ENCODE measurements around the gene SOWAHC.
"Not testable (repeated sequence)": the region's sequence is repeated elsewhere in the genome, so short reads cannot be mapped to it uniquely, and the experiment has no call there.

SOWAHC gene, protein sequence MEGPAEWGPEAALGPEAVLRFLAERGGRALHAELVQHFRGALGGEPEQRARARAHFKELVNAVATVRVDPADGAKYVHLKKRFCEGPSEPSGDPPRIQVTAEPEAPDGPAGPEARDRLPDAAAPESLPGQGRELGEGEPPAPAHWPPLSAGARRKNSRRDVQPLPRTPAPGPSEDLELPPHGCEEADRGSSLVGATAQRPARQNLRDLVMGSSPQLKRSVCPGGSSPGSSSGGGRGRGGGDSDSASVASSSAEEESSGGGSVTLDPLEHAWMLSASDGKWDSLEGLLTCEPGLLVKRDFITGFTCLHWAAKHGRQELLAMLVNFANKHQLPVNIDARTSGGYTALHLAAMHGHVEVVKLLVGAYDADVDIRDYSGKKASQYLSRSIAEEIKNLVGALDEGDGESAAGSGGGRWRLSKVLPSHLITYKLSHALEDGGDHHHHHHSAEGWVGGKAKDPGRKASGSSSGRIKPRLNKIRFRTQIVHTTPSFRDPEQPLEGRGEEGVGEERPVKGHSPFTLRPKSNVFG

DNA sequence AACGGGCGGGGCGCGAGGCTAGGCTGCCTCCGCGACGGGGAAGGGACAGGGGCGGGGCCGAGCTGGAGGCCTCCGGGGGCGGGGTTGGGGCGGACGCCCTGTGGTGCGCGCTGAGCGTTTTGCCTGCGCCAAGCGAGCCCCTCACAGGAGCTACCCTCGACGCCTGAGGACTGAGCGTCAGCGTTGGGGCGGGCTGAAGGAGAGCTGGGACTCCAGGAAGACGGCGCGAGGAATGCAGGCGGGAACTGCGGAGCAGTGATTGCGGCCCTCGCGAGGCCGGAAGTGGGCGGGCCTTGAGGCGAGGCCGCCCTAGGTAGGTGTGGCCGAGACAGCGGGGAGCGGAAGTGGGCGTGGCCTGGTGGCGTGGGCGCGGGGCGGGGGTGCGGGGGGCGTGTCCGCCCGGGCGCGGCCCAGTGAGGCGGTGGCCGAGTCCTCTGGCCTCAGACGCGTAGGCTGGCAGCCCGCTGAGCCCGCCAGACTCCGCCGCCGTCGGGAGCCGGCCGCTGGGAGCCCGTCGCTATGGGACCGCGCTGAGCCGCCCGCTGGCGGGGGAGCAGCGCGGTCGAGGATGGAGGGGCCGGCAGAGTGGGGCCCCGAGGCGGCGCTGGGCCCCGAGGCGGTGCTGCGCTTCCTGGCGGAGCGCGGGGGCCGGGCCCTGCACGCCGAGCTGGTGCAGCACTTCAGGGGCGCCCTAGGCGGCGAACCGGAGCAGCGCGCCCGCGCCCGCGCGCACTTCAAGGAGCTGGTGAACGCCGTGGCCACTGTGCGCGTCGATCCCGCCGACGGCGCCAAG lies at the start of gene SOWAHC, which contains the start of gene SEPTIN10:
TSS of gene SOWAHC (plus strand) at position 443 of the 793 bp plus-strand sequence. CDS start at position 569, 126 bp downstream.
TSS of gene SEPTIN10 (minus strand) at position 45 of the 793 bp plus-strand sequence. CDS start 139 bp downstream, outside the sequence.
- H3K9ac ChIP-seq (ENCODE audit: low read depth in 1 of 2, low read length in 2 of 2), result peak within 1 kb of the TSS; percentile 88 to 94
- H3K9me3 ChIP-seq (ENCODE audit: control insufficient read depth in 2 of 2, low read length in 2 of 2), result no peaks in the 10 kb centered on the region
- peaks cover 8 to 21% of the 10 kb centered on the region in 2 donors for H3K4me1 ChIP-seq (ENCODE audit: control insufficient read depth in 2 of 2, insufficient read depth in 2 of 2, low read length in 2 of 2)
- H3K27me3 ChIP-seq (ENCODE audit: control insufficient read depth in 2 of 2, insufficient read depth in 2 of 2, low read length in 2 of 2), result no peaks in the 10 kb centered on the region
- peak within 1 kb of the TSS; percentile 91 to 95 for H3K27ac ChIP-seq (ENCODE audit: low read depth in 2 of 2, low read length in 2 of 2)
- H3K4me3 ChIP-seq (ENCODE audit: low read length in 2 of 2), result peak within 1 kb of the TSS; percentile 89 to 91
- no peaks in the 10 kb centered on the region for H3K36me3 ChIP-seq (ENCODE audit: control insufficient read depth in 2 of 2, insufficient read depth in 2 of 2, low read length in 2 of 2)

DNA sequence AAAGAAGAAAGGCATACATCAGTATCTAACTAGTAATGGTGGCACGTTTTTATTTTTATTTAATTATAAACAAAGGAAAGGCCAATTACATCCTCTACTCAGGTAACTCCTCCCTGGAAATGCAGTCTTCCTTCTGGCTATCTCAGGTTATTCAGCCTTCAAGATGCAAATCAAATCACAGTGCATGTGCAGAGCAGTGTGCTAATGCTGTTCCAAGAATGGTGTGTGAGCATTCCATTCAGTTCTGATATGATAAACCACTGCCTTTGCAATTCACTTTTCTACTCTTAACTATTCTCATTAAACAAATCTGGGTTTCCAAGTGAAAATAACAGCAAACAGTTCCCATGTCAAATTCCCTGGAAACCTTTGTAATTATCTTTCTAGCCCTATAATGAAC lies 38.8 kb upstream of the SOWAHC start:
- Histone ChIP-seq H3K27me3 (ENCODE audit: control insufficient read depth in 2 of 2, insufficient read depth in 2 of 2, low read length in 2 of 2) (no peaks in the 10 kb centered on the region), H3K27ac (ENCODE audit: low read depth in 2 of 2, low read length in 2 of 2) (no peak overlapping the region), H3K9ac (ENCODE audit: low read depth in 1 of 2, low read length in 2 of 2) (no peak overlapping the region), H3K4me1 (ENCODE audit: control insufficient read depth in 2 of 2, insufficient read depth in 2 of 2, low read length in 2 of 2) (no peaks in the 10 kb centered on the region), H3K36me3 (ENCODE audit: control insufficient read depth in 2 of 2, insufficient read depth in 2 of 2, low read length in 2 of 2) (peaks cover 0 to 4% of the 10 kb centered on the region in 2 donors), H3K4me3 (ENCODE audit: low read length in 2 of 2) (no peak overlapping the region), H3K9me3 (ENCODE audit: control insufficient read depth in 2 of 2, low read length in 2 of 2) (no peaks in the 10 kb centered on the region)

DNA sequence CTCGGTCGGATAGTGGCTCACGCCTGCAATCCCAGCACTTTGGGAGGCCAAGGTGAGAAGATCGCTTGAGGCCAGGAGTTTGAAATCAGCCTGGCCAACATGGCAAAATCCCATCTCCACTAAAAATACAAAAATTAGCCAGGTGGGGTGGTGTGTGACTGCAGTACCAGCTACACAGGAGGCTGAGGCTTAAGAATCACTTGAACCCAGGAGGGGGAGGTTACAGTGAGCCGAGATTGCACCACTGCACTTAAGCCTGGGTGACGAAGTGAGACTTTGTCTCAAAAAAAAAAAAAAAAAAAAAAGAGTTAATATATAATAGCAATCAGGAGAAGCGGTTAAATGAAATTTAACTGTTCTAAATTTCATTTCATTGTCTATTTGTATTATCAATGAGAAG lies 36.5 kb upstream of the SOWAHC start:
- H3K27me3 ChIP-seq (ENCODE audit: control insufficient read depth in 2 of 2, insufficient read depth in 2 of 2, low read length in 2 of 2); H3K9me3 ChIP-seq (ENCODE audit: control insufficient read depth in 2 of 2, low read length in 2 of 2); H3K27ac ChIP-seq (ENCODE audit: low read depth in 2 of 2, low read length in 2 of 2); H3K4me1 ChIP-seq (ENCODE audit: control insufficient read depth in 2 of 2, insufficient read depth in 2 of 2, low read length in 2 of 2); H3K9ac ChIP-seq (ENCODE audit: low read depth in 1 of 2, low read length in 2 of 2); H3K36me3 ChIP-seq (ENCODE audit: control insufficient read depth in 2 of 2, insufficient read depth in 2 of 2, low read length in 2 of 2); H3K4me3 ChIP-seq (ENCODE audit: low read length in 2 of 2): not testable (repeated sequence)

DNA sequence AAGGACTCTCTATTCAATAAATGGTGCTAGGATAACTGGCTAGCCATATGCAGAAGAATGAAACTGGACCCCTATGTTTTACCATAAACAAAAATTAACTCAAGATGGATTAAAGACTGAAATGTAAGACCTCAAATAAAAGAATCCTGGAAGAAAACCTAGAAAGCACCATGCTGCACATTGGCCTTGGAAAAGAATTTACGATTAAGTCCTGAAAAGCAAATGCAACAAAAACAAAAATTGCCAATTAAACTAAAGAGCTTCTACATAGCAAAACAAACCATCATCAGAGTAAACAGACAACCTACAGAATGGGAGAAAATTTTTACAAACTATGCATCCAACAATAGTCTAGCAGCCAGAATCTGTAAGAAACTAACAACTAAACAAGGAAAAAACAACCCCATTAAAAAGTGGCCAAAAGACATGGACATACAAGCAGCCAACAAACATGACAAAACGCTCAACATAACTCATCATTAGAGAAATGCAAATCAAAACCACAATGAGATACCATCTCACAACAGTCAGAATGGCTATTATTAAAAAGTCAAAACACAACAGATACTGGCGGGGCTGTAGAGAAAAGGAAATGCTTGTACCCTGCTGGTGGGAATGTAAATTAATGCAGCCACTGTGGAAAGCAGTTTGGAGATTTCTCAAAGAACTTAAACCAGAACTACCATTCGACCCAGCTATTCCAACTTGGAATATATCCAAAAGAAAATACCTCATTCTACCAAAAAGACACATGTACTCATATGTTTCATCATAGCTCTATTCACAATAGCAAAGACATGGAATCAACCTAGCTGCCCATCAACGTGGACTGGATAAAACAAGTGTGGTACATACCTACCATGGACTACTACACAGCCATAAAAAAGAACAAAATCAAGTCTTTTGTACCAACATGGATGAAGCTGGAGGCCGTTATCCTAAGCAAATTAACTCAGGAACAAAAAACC lies 31.0 kb upstream of the SOWAHC start:
- Histone ChIP-seq H3K4me3 (ENCODE audit: low read length in 2 of 2) (no peak overlapping the region), H3K27ac (ENCODE audit: low read depth in 2 of 2, low read length in 2 of 2) (no peak overlapping the region), H3K4me1 (ENCODE audit: control insufficient read depth in 2 of 2, insufficient read depth in 2 of 2, low read length in 2 of 2) (peaks cover 0 to 3% of the 10 kb centered on the region in 2 donors), H3K36me3 (ENCODE audit: control insufficient read depth in 2 of 2, insufficient read depth in 2 of 2, low read length in 2 of 2) (peaks cover 0 to 4% of the 10 kb centered on the region in 2 donors), H3K9me3 (ENCODE audit: control insufficient read depth in 2 of 2, low read length in 2 of 2) (no peaks in the 10 kb centered on the region), H3K9ac (ENCODE audit: low read depth in 1 of 2, low read length in 2 of 2) (no peak overlapping the region), H3K27me3 (ENCODE audit: control insufficient read depth in 2 of 2, insufficient read depth in 2 of 2, low read length in 2 of 2) (no peaks in the 10 kb centered on the region)

DNA sequence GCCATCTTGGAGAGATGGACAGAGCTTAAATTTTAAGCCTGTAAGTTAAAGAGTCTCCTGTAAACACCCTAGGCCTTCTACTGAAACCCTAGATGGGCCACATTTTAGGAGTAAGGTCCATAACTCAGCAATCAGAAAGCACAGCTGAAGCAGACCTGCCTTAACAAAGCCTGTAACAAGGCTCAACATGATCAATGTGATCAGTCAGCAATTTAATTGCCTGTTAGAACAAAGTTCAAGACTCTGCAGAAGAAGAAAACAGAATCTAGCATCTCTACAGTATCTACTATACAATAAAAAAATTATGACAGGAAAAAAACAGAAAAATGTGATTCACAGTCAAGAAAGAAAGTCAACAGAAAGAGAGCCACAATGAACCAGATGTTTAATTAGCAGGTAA lies 27.5 kb upstream of the SOWAHC start:
- peaks cover 0 to 3% of the 10 kb centered on the region in 2 donors for H3K4me1 ChIP-seq (ENCODE audit: control insufficient read depth in 2 of 2, insufficient read depth in 2 of 2, low read length in 2 of 2)
- H3K27ac ChIP-seq (ENCODE audit: low read depth in 2 of 2, low read length in 2 of 2), result no peak overlapping the region
- no peak overlapping the region for H3K4me3 ChIP-seq (ENCODE audit: low read length in 2 of 2)
- H3K9me3 ChIP-seq (ENCODE audit: control insufficient read depth in 2 of 2, low read length in 2 of 2), result no peaks in the 10 kb centered on the region
- H3K9ac ChIP-seq (ENCODE audit: low read depth in 1 of 2, low read length in 2 of 2), result no peak overlapping the region
- peaks cover 0 to 4% of the 10 kb centered on the region in 2 donors for H3K36me3 ChIP-seq (ENCODE audit: control insufficient read depth in 2 of 2, insufficient read depth in 2 of 2, low read length in 2 of 2)
- H3K27me3 ChIP-seq (ENCODE audit: control insufficient read depth in 2 of 2, insufficient read depth in 2 of 2, low read length in 2 of 2), result no peaks in the 10 kb centered on the region

DNA sequence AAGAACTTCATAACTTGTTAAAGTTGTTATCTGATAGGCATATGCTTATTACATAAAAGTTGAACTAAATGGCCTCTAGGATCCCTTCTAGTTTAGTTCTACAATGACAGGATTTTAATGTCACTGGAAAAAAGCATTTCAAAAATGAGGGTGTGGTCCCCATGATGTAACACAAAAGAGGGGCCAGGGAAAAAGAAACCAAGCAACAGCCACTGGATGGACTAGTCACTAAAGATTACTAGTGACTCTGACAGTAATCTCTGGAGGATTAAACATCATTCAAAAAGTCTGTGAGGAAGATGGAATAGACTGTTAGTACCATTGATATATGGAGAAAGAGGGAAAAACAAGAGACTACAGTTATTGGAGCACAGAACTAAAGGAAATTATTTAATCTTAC lies 23.0 kb upstream of the SOWAHC start:
- Histone ChIP-seq H3K9ac (ENCODE audit: low read depth in 1 of 2, low read length in 2 of 2) (no peak overlapping the region), H3K27me3 (ENCODE audit: control insufficient read depth in 2 of 2, insufficient read depth in 2 of 2, low read length in 2 of 2) (no peaks in the 10 kb centered on the region), H3K4me1 (ENCODE audit: control insufficient read depth in 2 of 2, insufficient read depth in 2 of 2, low read length in 2 of 2) (peaks cover 0 to 3% of the 10 kb centered on the region in 2 donors), H3K4me3 (ENCODE audit: low read length in 2 of 2) (no peak overlapping the region), H3K27ac (ENCODE audit: low read depth in 2 of 2, low read length in 2 of 2) (no peak overlapping the region), H3K36me3 (ENCODE audit: control insufficient read depth in 2 of 2, insufficient read depth in 2 of 2, low read length in 2 of 2) (no peaks in the 10 kb centered on the region), H3K9me3 (ENCODE audit: control insufficient read depth in 2 of 2, low read length in 2 of 2) (no peaks in the 10 kb centered on the region)

DNA sequence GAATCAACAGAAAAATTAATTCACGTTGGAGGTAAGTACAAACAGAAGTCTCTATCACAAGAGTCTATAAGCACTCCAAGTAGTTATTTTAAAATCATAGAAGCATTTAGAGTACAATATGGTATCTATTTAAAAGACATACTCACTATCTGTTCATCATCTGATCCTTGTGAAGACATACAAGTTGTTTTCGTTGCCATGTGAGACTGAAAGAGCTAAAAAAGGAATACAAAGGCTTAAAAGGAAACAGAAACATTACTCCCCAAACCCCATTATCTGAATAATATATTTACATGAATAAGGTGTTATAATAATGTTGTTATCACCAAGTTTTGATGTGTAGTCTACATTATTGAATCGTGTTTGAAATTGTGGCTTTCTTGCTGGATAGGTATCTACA lies 21.3 kb upstream of the SOWAHC start:
- no peaks in the 10 kb centered on the region for H3K36me3 ChIP-seq (ENCODE audit: control insufficient read depth in 2 of 2, insufficient read depth in 2 of 2, low read length in 2 of 2)
- H3K4me3 ChIP-seq (ENCODE audit: low read length in 2 of 2), result no peak overlapping the region
- no peak overlapping the region for H3K27ac ChIP-seq (ENCODE audit: low read depth in 2 of 2, low read length in 2 of 2)
- H3K9me3 ChIP-seq (ENCODE audit: control insufficient read depth in 2 of 2, low read length in 2 of 2), result no peaks in the 10 kb centered on the region
- H3K9ac ChIP-seq (ENCODE audit: low read depth in 1 of 2, low read length in 2 of 2), result no peak overlapping the region
- no peaks in the 10 kb centered on the region for H3K4me1 ChIP-seq (ENCODE audit: control insufficient read depth in 2 of 2, insufficient read depth in 2 of 2, low read length in 2 of 2)
- no peaks in the 10 kb centered on the region for H3K27me3 ChIP-seq (ENCODE audit: control insufficient read depth in 2 of 2, insufficient read depth in 2 of 2, low read length in 2 of 2)

DNA sequence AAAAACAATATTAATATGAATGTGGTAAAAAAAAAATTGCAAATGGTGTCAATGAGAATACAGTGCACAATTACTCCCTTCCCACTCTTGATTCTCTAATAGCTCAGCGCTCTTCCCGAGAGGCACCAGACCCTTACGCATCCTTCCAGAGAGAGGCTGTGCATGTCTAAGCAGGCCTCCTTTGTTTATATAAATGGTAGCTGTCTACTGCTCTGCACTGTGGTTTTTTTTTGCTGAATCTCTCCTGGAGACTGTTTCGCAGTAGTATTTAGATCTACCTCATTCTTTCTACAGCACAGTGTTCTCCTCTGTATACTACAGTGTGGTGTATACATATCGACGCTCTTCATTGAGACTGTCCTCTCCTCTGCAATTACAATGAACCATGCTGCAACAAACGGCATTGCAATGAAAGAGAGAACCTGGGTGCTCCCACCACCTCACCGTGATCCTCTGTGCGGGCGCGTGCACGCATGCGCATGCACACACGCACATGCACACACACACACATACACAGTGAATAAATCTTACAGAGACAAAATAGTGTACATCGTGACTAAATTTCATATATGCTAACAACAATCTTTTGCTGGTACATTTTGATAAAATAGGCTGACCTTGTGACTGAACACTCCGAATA lies 19.8 kb upstream of the SOWAHC start:
- Histone ChIP-seq H3K27ac (ENCODE audit: low read depth in 2 of 2, low read length in 2 of 2) (no peak overlapping the region), H3K9ac (ENCODE audit: low read depth in 1 of 2, low read length in 2 of 2) (no peak overlapping the region), H3K4me1 (ENCODE audit: control insufficient read depth in 2 of 2, insufficient read depth in 2 of 2, low read length in 2 of 2) (no peaks in the 10 kb centered on the region), H3K36me3 (ENCODE audit: control insufficient read depth in 2 of 2, insufficient read depth in 2 of 2, low read length in 2 of 2) (no peaks in the 10 kb centered on the region), H3K4me3 (ENCODE audit: low read length in 2 of 2) (no peak overlapping the region), H3K27me3 (ENCODE audit: control insufficient read depth in 2 of 2, insufficient read depth in 2 of 2, low read length in 2 of 2) (no peaks in the 10 kb centered on the region), H3K9me3 (ENCODE audit: control insufficient read depth in 2 of 2, low read length in 2 of 2) (no peaks in the 10 kb centered on the region)

DNA sequence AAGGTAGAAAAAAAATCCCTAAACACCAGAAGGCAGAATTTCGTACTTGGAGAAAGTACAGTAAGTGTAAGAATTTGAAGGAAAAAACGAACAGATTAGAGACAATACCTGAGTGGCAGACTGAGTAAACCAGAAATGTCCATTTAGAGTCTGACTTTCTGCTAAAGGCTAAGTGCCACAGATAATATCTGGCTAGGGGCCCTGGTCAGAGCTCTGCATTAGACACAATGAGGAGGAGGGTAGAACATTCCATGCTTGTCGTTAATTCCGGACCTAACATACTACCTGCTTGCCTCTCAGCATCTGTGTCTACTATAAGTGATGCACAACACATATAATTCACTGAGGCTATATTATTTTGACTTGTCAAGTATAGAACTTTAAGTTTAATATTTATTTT lies 18.5 kb upstream of the SOWAHC start:
- H3K9ac ChIP-seq (ENCODE audit: low read depth in 1 of 2, low read length in 2 of 2), result no peak overlapping the region
- no peaks in the 10 kb centered on the region for H3K36me3 ChIP-seq (ENCODE audit: control insufficient read depth in 2 of 2, insufficient read depth in 2 of 2, low read length in 2 of 2)
- no peaks in the 10 kb centered on the region for H3K27me3 ChIP-seq (ENCODE audit: control insufficient read depth in 2 of 2, insufficient read depth in 2 of 2, low read length in 2 of 2)
- no peaks in the 10 kb centered on the region for H3K9me3 ChIP-seq (ENCODE audit: control insufficient read depth in 2 of 2, low read length in 2 of 2)
- H3K4me1 ChIP-seq (ENCODE audit: control insufficient read depth in 2 of 2, insufficient read depth in 2 of 2, low read length in 2 of 2), result no peaks in the 10 kb centered on the region
- no peak overlapping the region for H3K27ac ChIP-seq (ENCODE audit: low read depth in 2 of 2, low read length in 2 of 2)
- no peak overlapping the region for H3K4me3 ChIP-seq (ENCODE audit: low read length in 2 of 2)

Measured in mucosa of rectum (tissue), 2 donors.